Stimulated activated CD4-positive, alpha-beta T cell treated with anti-CD3 and anti-CD28 coated beads, TNF-alpha, amount 100 ng/mL, for 24 hours (primary cell): Measurements from ENCODE around the gene JAM3.

ENCODE experiments used
- DNase-seq, 3 experiments: peaks; one replicate each; pipeline ENCODE4 v3.0.0-alpha.2; 2020; ENCODE audit warnings: low read depth in 3 of 3

Gene JAM3

DNA sequence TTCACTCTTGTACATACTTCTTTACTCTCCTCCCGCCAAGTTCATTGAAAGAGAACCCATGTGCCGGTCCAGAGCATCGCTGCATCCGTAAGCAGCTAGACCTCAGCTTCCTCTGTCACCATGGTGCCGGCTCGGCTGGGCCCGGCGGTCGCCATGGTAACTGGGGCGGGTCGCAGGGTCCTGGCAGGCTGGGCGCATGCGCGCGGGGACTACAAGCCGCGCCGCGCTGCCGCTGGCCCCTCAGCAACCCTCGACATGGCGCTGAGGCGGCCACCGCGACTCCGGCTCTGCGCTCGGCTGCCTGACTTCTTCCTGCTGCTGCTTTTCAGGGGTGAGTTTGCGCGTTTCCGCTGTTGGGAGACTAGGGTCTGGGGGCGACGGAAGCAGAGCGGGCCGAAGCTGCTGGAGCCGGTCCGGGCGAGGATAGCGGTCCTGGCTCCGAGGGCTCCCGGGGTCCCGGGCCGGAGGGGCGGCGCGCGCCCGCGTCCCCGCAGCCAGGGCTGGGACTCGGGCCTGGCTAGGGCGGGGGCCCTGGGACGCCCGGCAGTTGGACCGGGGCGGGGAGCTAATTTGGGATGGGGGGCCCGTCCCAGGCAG lies at the start of gene JAM3:
JAM3 (plus strand) TSS at position 244 of the 597 bp plus-strand sequence; CDS start at position 256, 12 bp downstream.
- DNase-seq = peak; percentile 92 to 97 (median 93)

DNA sequence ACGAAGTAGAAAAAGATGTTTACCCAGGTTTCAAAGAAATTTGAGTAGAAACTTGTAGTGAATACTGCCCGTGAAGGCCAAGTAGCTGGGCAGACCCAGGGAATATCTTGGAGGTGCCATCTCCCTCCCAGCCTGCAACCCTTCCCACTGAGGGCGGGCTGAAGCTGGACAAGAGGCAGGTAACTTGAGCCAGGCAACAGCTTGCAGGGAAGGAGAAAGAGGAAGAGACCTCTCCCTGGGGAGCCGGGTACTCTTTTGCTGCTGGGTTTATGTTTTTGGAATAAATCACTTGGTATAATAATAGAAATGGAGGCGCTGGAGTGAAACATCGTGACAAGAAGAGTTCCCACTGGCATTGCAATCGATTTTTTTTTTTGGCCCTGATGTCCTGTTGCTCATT lies 49.4 kb upstream of the JAM3 start:
- no peak for DNase-seq

DNA sequence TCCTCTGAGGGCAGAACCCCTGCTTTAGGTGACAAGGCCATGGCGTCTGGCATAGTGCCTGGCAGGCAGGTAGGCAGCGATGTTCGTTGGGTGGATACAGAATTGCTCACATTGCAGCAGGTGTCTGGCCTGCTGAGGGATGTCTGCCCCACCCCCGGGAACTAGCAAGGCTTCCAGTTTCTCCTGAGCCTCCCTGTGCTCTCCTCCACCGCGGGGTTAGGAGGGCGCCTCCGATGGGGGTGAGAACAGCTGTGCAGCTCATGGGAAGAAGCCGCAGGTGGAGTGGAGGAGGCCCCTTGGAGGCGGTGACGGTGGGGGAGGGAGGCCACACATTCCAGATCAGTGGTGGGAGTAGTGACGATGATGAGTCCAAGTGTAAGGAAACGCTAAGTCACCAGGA lies 48.3 kb upstream of the JAM3 start:
- no peak for DNase-seq

DNA sequence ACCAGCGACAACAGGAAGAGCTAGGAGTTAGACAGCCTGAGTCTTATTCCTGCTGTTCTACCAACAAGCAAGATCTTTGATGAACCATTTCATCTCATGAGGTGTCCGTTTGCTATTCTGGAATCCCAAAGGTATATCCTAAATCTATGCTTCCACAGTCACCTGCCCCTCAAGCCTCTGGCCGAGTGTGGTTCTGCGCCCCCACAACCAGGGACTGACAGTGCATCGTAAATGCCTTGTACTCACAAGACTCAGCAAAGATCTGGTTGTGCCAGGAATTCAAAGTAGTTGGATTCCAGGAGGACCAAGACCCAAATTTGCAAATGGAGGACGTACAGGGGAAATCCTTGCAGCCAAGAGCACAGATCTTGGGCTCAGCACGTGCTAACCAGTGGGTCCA lies 47.5 kb upstream of the JAM3 start:
- DNase-seq = no peak

DNA sequence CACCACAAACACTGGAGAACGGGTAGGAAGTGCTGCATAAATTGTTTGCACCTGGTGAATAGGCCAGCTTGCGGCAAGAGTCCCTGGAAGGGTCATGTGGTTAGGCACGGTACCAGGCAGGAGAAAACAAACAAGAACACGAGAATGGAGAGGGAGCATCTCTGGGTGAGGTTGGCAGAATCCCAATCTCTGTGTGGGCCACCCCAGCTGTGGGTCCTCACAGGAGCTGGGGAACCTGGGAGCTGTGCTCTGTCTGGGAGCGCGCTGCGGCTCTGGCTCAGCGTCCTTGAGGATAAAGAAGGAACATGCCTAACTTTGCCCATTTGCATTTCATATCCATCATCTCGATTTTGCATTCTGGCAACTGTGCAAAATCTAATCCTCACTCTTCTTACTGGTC lies 46.1 kb upstream of the JAM3 start:
- DNase-seq = no peak

DNA sequence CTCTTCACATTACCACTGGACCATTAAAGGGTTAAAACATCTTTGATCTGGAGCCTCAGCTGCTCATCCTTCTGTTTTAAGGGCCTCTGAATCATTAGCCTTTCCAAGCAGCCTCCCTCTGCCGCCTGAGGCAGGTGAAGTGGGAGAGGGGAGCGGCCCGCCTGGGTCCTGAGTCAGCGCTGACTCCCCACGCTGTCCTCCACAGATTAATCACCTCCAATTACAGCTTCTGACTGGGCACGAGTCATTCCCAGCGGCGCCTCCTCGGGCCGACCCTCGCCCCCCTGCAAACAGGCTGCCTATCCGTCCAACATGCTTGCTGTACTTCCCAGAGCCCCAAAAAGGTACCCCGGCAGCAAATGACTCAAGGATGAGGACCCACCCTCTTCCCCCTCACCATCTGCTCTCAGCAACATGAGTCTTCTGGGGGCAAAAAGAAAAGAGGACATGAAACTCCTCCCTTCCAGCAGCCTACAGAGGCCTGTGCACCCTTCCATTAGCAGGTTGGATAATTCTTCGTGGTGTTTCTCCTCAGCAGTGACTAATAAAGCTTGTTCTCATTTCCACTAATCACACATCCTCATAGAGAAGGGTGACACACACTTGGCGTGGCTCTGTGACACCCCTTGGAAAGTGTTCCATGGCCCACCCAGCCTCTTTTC lies 44.3 kb upstream of the JAM3 start:
- peak in 1 of 3 experiments; percentile 41 for DNase-seq

DNA sequence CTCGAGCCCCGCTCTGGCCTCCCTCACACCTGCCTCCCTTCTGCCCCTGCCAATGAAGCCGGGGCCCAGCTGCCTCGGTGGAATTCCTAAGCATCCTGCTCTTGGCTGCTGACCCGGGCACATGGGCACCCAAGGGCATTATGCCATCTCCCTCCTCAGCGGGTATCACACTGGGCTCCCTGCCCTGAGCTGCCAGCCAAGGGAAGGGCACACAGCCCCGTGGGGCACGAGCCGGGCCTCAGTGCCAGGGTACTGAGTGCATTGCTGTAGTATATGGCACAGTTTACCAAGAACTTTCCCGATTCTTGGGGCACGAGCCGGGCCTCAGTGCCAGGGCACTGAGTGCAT lies 43.8 kb upstream of the JAM3 start:
- DNase-seq = no peak

DNA sequence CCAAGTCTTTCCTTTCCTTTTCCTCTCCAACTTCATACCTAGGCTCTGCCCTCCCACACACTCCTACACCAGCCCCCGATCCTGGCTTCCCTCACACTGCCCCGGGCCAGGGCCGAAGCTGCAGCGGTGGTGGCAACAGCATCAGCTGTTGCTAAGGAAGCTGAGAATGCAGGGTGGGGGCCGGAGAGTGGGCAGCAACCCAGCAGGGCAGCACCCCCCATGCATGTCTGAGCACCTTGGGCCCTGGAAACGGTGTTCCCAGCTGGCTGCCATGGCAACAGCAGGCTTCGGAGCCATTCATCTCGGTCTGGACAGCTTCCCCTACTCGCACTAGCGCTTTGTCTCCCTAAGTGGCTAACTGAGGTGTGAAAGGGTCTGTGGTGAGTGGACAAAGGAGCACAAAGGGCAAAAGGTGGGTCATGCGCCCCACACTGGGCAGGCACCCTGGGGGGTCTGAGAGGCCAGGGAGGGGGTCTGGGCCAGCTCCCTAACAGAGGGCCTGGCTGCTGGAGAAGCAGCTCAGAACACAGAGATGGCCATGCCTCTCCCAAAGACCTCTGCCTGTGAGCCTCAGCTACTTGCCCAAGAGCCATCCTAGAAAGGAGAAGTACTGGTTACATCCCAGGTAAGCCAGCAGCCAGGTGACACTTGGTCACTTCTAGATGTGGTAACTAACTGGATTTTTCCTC lies 42.1 kb upstream of the JAM3 start:
- DNase-seq = no peak

DNA sequence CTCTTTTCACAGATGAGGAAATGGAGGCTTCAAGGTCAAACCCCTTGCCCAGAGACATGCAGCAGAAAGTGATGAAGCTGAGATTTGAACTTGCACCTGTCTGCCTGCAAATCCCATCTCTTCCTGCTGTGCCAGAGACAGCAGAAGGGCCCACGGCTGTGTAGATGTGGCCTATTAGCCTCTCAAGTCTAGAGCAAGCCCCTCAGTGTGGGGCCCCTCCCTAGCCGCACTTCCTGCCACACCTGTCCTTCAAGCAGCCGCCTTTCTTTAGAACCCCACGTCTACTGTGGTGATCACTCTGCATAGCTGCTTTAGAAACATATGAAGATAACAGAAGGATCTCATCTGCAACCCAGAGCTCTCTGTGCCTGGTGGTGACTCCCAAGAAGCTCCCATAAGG lies 41.2 kb upstream of the JAM3 start:
- DNase-seq = no peak

DNA sequence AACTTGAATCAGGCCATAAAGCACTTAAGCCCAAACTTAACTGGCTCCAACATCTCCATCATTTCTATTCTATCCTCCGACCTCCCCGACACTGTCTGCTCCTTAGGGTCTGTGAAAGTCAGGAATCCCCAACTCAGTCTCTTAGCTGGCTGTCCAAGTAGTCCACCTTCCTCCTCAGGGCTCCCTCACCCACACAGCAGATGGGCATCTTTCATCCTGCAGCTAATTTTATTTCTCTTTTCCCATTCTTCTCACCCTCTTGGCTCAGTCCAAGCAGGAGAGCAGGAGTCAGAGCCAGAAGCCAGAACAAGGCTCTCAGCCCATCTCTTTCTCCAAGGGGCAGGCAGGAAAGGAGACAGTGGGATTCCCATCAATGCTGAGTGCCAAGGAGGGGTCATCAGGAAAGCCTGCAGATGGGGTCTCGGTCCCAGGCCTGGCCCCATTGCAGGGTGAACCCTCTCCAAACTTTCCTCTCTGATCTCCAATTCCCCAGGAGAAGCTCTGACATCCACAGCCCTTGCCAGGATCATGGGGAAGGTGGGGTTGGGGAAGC lies 40.4 kb upstream of the JAM3 start:
- no peak for DNase-seq

DNA sequence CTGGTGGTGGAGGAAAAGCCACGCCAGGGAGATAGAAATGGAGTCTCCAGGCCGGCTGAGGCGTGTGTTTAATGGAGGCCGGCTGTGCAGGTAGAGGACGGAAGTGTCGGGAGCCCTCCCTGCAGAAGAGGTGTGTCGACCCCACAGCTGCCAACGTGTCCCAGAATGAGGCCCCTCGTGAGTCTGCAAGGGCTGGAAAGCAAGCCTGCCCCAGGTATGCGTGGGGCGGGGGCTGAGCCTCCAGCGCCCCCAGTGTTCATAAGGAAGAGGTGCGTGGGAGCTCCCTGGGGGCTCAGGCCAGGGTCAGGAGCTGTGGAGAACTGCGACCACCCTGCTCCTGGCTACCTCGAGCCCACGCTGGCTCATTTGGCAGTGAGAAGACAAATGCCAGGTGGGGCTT lies 38.0 kb upstream of the JAM3 start:
- DNase-seq = no peak

DNA sequence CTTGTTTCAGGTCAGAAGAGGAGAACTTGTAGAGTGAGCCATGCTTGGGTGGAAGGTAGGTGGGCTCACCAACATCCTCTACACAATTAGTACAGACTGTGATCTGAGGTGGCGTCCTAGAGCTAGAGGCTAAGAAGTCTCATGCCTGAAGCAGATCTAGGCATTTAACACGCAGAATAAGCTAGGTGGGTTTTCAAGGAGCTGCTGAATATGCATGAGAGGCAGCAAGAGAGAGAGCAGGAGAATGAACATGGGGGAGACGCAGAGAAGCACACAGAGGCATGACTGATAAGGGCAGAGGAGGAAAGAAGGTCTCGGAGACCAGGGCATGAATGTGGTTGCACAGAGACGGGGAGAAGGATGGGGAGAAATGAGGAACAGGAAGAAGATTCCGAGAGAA lies 36.8 kb upstream of the JAM3 start:
- DNase-seq = no peak

DNA sequence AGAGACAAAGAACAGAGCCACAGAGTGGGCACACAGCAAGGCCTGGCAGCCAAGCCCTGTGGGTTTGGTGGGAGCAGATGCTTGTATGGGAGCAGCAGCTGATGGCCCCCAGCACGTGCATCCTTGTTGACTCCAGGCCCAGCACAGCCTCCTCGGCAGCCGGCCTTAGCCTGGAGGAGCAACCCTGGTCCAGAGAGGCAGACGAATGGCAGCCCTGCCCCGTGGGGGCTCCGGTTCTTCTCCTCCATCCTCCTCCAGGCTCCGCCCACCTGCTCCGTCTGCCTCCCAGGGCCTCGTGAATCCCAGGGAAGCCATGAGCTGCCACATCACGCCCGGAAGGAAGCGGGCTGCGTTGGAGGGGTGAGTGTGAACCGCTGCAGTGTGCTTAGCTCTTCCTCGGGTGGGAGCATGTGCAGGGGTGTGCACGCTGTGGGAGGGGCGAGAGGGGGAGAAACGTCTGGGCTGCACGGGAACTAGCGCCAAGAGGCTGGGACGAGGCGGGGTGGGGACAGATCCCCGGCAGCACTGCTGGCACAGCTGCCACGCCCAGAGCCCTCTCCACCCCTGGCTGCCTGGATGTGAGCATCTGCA lies 36.3 kb upstream of the JAM3 start:
- no peak for DNase-seq

DNA sequence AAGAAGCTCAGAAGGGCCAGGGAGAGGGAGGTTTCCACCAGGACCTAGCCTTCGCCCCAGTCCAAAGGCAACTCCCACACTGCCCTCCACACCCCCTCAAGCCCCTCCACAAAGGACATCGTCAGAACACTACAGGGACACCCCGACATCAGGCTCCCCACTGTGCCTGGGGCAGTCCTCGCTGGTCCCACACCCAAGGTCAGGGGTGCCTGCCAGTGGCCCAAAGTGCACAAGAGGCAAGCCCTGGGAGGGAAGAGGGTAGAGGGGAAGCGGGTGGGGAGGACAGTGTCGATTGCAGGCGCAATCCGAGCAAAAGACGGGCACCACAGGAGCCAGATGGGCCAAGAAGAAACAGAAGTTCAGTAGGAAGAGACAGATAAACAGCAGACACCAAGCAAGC lies 35.6 kb upstream of the JAM3 start:
- no peak for DNase-seq

DNA sequence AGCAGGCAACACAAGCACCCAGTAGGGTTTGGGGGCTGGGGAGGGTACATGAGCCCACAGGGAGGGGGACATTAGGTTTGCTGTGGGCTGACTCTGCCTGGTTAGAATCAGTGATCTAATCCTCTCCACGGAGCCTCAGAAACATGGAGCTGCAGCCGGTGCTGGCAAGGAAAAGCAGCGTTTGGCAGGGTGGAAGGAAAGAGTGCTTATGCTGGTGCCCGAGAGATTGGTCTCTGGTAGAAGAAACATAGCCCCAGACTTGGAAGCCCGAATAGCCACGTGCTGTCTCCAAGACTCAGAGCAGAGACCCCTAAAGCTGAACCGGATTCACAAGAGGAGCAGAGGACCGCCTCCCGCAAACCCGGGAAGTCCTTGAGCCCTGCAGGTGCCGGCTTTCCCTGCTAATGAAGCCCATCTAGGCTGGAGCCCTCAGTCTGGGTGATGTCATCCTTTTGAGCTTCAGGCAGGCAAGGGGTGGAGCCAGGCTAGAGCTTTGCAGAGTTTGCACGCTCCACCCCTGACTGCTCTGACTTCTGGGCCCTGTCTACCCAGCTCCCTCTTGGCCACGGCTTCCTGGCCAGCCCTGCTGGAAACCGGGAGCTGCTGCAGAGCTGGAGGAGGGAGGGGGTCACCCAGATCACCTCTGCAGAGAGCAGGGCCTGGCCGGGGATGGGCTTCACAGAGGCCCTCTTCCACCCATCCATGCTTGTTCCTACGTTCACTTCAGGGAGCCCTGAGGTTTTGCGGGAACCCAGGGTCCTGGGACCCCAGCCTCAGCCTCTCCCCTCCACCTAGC lies 35.0 kb upstream of the JAM3 start:
- peak; percentile 40 to 67 (median 53) for DNase-seq

DNA sequence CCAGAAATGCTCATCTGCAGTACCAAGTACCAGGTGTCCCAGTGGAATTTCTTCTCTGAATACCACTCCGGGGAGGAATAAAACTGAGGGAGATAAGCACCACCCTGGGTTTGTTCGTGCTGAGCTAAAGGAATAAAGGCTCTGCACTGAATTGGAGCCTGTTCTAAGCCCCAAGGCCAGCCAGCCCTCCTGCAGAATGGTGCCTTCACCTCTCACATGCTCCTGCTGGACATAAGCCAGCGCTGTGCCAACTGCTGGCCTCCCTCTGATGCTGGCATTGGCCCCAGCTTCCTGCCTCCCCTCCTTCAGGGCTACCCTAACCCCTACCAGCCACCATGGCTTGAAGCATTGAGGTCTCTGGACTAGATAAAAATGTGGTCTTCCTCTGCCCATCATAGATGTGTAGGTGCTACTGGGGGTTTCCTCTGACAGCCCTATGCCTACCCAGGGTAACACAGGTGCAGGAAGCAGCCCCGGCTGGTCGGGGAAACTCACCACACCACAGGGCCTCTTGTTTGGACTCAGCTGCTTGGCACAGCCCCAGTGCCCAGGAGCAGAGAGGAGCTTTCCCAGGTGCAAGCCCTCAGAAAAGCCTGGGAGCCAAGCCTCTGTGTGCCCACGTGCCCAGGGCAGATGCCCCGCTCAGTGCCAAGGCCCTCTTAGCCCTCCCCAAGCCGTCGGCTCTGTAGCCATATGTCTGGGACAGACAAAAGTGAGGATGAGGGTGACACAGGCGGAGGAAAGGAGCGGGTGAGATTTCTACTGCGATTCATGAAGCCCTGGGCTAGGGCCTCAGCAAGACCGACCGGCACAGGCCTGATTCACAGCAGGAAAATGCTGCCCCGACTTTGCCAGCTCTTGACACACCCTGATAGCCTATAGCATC lies 34.1 kb upstream of the JAM3 start:
- DNase-seq = no peak

DNA sequence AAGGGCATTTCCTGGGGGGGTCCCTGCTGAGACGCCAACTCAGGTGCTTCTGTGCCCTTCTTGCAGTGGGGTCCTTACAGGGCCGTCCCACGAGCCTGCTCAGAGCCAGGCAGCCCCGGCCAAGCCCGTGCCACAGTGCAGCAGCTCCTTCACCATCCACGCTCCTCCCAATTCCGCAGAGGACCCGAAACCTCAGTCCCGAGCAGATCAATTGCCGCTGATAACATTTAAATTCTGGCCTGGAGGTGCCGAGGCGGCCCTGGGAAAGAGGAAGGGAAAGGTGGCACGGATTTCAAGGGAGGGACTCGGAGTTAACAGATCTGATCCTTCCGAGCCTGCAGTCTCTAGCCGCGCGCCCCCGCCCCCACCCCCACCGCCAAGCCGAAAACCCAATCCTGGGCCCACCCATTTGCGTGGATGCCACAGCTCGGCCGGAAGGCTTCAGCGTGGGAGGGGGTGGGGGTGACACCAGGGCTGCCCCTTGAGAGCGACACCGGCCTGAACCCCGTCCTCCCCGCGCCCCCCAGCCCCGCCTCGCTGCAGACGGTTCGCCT lies 32.3 kb upstream of the JAM3 start:
- DNase-seq = no peak

DNA sequence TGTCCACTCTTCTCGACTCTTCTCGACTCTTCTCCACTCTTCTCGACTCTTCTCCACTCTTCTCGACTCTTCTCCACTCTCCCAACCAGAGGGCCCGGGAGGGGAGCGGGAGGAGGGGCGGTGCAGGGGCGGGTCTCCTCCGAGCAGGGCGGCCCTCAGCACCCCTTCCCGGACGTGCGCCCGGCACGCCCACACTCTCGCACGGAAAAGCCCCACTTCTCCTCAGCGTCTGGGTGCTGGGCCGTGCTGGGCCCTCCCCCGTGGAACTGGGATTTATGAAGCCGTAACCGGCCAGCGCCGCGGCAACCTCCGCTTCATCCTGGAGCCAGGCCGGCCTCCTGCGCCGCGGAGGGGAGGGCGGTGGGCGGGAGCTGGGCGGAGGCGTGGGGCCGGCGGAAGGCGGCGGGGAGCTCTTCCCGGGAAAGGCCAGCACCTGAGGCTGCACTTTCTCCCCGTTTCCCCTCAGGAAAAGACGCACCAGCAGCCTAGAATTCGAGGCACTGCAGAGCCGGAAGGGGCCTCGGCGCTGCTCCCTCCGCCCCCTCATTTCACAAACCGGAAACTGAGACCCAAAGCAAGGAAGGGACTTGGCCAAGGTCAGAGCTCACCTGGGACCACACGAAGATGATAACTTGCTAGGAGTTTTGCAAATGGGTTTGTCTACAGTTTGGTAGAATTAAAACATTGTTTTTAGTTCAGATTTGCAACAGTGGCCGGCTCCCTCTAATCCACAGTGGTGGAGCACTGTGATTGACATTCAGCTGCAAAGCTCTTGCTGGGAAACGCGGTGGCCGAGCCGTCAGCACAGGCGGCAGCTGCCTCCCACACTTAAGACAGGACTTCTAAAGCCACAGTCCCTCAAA lies 31.6 kb upstream of the JAM3 start:
- peak in 2 of 3 experiments; percentile 35 to 57 for DNase-seq

DNA sequence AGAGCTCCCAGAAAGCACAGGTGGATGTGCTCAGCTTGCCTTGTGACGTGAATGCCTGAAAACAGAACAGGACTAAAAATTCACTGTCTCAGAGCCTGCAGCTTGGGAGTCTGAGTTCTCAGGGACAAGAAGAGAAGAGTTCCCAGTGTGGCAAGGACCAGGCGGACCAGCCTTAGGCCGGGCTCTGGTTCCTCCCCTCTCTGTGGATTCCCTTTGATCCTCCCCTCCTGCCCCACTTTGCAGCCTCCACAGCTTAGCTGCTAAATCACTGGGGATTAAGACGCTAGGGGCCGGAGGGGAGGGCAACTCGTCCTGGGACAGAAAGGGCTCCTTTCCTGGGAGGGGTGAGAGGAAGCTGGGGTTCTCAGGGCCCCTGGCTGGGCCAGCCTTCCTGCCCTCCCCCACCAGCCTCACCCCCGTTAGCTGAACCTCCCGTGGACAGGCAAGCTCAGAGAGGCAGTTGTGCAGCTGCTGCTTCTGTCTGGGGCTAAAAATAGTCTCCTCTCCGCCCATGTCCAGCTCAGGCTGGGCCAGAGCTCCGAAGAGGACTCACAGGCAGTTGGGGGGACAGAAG lies 29.9 kb upstream of the JAM3 start:
- DNase-seq = no peak
